ENCODE results near the gene SLC39A2.

SLC39A2 gene

GRCh38 chr14:21043974-21044618 is 45.0 kb downstream of the SLC39A2 start:
- DNase-seq (ENCODE audit: low read depth in 2 of 2, low spot score in 1 of 2) = no peak

- DNase-seq (ENCODE audit: low read depth in 2 of 2, low spot score in 1 of 2) = no peak
These were observed 48.3 kb downstream of the SLC39A2 start for GRCh38 chr14:21047378-21047781.

GRCh38 chr14:21048638-21049037 is 49.5 kb downstream of the SLC39A2 start:
- DNase-seq (ENCODE audit: low read depth in 2 of 2, low spot score in 1 of 2) = no peak

- DNase-seq (ENCODE audit: low read depth in 2 of 2, low spot score in 1 of 2) = no peak
These were observed 50.2 kb downstream of the SLC39A2 start for GRCh38 chr14:21049271-21049673.

GRCh38 chr14:21050597-21050996 is 51.5 kb downstream of the SLC39A2 start:
- DNase-seq (ENCODE audit: low read depth in 2 of 2, low spot score in 1 of 2) = no peak

All from stimulated activated CD8-positive, alpha-beta memory T cell treated with anti-CD3 and anti-CD28 coated beads, Interleukin-4, amount 100 ng/mL, for 4 hours (primary cell).